Chondrocyte (in vitro differentiated cells): ENCODE measurements around the gene USH2A. TPM values are rescaled to one million over a fixed set of nuclear protein-coding genes. Genes with fewer than 3 reads are reported as not detected.
"Not testable (repeated sequence)": the region's sequence is repeated elsewhere in the genome, so short reads cannot be mapped to it uniquely, and the experiment has no call there.

ENCODE experiments used
- DNase-seq: peaks from one replicate; pipeline ENCODE4 v3.0.0; 2021; ENCODE audit warnings: mixed read lengths, low spot score
- H3K27ac Mint-ChIP-seq: one replicate; pipeline ENCODE4 v1.8.0; 2021; ENCODE audit warnings: mild to moderate bottlenecking, moderate library complexity, mixed read lengths; ENCODE audit not compliant: unreplicated experiment
- H3K27me3 Mint-ChIP-seq: 2 replicates; pipeline ENCODE4 v1.8.0; 2021; ENCODE audit warnings: low read depth, mixed read lengths
- H3K36me3 Mint-ChIP-seq: 2 replicates; pipeline ENCODE4 v1.8.0; 2021; ENCODE audit warnings: low read depth, mixed read lengths
- H3K4me1 Mint-ChIP-seq: 2 replicates; pipeline ENCODE4 v1.8.0; 2021; ENCODE audit warnings: low read depth, mild to moderate bottlenecking, mixed read lengths
- H3K4me3 Mint-ChIP-seq: one replicate; pipeline ENCODE4 v1.8.0; 2021; ENCODE audit warnings: mild to moderate bottlenecking, moderate library complexity, mixed read lengths; ENCODE audit not compliant: unreplicated experiment
- H3K9me3 Mint-ChIP-seq: 2 replicates; pipeline ENCODE4 v1.8.0; 2021; ENCODE audit warnings: low read depth, mixed read lengths
- CTCF ChIP-seq: fragments of 200-600 bp; sonication (generic); IDR thresholded peaks from 2 replicates; pipeline ENCODE4 v1.5.0; 2021; ENCODE audit warnings: antibody characterized with exemption, mild to moderate bottlenecking, moderate library complexity
- total RNA-seq: library from RNA; stranded (reverse); gene quantifications from 3 replicates; pipeline ENCODE4 v1.2.1, GENCODE V29; 2021

Gene USH2A
- total RNA-seq, 1 donor from 2014 or later: not detected

GRCh38 chr1:216168546-216168945, 254.7 kb downstream of the USH2A start:
- H3K4me3 Mint-ChIP-seq: no peak overlapping the region
- H3K4me1 Mint-ChIP-seq: no peaks in the 10 kb centered on the region
- H3K27ac Mint-ChIP-seq: no peak overlapping the region
- TF ChIP-seq CTCF: no peak
- no peak for DNase-seq
- H3K9me3 Mint-ChIP-seq: no peaks in the 10 kb centered on the region
- peaks cover 23% of the 10 kb centered on the region for H3K27me3 Mint-ChIP-seq
- H3K36me3 Mint-ChIP-seq: no peaks in the 10 kb centered on the region

GRCh38 chr1:216154063-216154462, 269.2 kb downstream of the USH2A start:
- no peaks in the 10 kb centered on the region for H3K4me1 Mint-ChIP-seq
- no peak overlapping the region for H3K4me3 Mint-ChIP-seq
- peaks cover 2% of the 10 kb centered on the region for H3K36me3 Mint-ChIP-seq
- H3K27me3 Mint-ChIP-seq: no peaks in the 10 kb centered on the region
- H3K9me3 Mint-ChIP-seq: peaks cover 12% of the 10 kb centered on the region
- TF ChIP-seq CTCF: no peak
- no peak overlapping the region for H3K27ac Mint-ChIP-seq
- no peak for DNase-seq

- no peaks in the 10 kb centered on the region for H3K4me1 Mint-ChIP-seq
- no peaks in the 10 kb centered on the region for H3K27me3 Mint-ChIP-seq
- no peak overlapping the region for H3K27ac Mint-ChIP-seq
- no peak overlapping the region for H3K4me3 Mint-ChIP-seq
- peaks cover 2% of the 10 kb centered on the region for H3K36me3 Mint-ChIP-seq
- TF ChIP-seq CTCF: no peak
- DNase-seq: no peak
- H3K9me3 Mint-ChIP-seq: peaks cover 12% of the 10 kb centered on the region
Observed at GRCh38 chr1:216153130-216153529, 270.1 kb downstream of the USH2A start.

GRCh38 chr1:216145451-216146018, 277.7 kb downstream of the USH2A start:
- DNase-seq, H3K9me3 Mint-ChIP-seq, H3K4me1 Mint-ChIP-seq, H3K27me3 Mint-ChIP-seq, H3K4me3 Mint-ChIP-seq, H3K27ac Mint-ChIP-seq, H3K36me3 Mint-ChIP-seq: not testable (repeated sequence)

GRCh38 chr1:216144661-216145450, 278.4 kb downstream of the USH2A start:
- Mint-ChIP-seq H3K27me3 (peaks cover 2% of the 10 kb centered on the region), H3K36me3 (no peaks in the 10 kb centered on the region), H3K27ac (no peak overlapping the region), H3K4me3 (no peak overlapping the region), H3K9me3 (no peaks in the 10 kb centered on the region), H3K4me1 (no peaks in the 10 kb centered on the region)
- no peak for DNase-seq
- TF ChIP-seq CTCF: no peak

GRCh38 chr1:216142921-216143320, 280.3 kb downstream of the USH2A start:
- H3K9me3 Mint-ChIP-seq: no peaks in the 10 kb centered on the region
- no peaks in the 10 kb centered on the region for H3K4me1 Mint-ChIP-seq
- no peak overlapping the region for H3K27ac Mint-ChIP-seq
- no peaks in the 10 kb centered on the region for H3K36me3 Mint-ChIP-seq
- H3K4me3 Mint-ChIP-seq: no peak overlapping the region
- H3K27me3 Mint-ChIP-seq: peaks cover 4% of the 10 kb centered on the region
- no peak for TF ChIP-seq CTCF
- no peak for DNase-seq
